Upper lobe of left lung (tissue), 6 donors: ENCODE data around the gene RNU6-9. TPM values are rescaled to one million over a fixed set of nuclear protein-coding genes. Genes with fewer than 3 reads are reported as not detected.
"Not testable (repeated sequence)": the region's sequence is repeated elsewhere in the genome, so short reads cannot be mapped to it uniquely, and the experiment has no call there.

ENCODE experiments used
- ATAC-seq, 2 donors: fragments of 200-7000 bp; cut with Tn5 transposase; one replicate each; pipeline ENCODE4 v1.9.1; 2022; ENCODE audit warnings: mild to moderate bottlenecking in 2 of 2, moderate library complexity in 2 of 2; ENCODE audit not compliant: low FRiP score in 2 of 2
- DNase-seq, 2 donors: peaks; one replicate each; pipeline ENCODE4 v3.0.0-alpha.2; 2019 to 2020
- H3K27ac ChIP-seq, 4 donors: fragments of 200-600 bp; sonication (generic); one replicate each; pipeline ENCODE4 v1.5.1; 2016 to 2019
- H3K27me3 ChIP-seq, 4 donors: fragments of 200-600 bp; sonication (generic); one replicate each; pipeline ENCODE4 v1.5.1; 2017 to 2019
- H3K36me3 ChIP-seq, 4 donors: fragments of 200-600 bp; sonication (generic); one replicate each; pipeline ENCODE4 v1.5.1; 2016 to 2019
- H3K4me1 ChIP-seq, 4 donors: fragments of 200-600 bp; sonication (generic); one replicate each; pipeline ENCODE4 v1.5.1; 2018 to 2019
- H3K4me3 ChIP-seq, 4 donors: fragments of 200-600 bp; sonication (generic); one replicate each; pipeline ENCODE4 v1.5.1; 2017 to 2019; ENCODE audit warnings: mild to moderate bottlenecking in 2 of 4, moderate library complexity in 1 of 4
- H3K9me3 ChIP-seq, 4 donors: fragments of 200-600 bp; sonication (generic); one replicate each; pipeline ENCODE4 v1.5.1; 2018 to 2019
- EP300 ChIP-seq, 4 donors: sonication (generic); formaldehyde crosslinking; IDR thresholded peaks; one replicate each; pipeline ENCODE4 v1.5.1; 2017; ENCODE audit warnings: antibody characterized with exemption in 4 of 4, control low read depth in 2 of 4
- POLR2A ChIP-seq, 4 donors: fragments of 450-650 bp; IDR thresholded peaks; one replicate each; pipeline ENCODE4 v1.5.1; 2016 to 2017; ENCODE audit warnings: antibody characterized with exemption in 4 of 4, mild to moderate bottlenecking in 2 of 4
- POLR2AphosphoS5 ChIP-seq, 2 donors: sonication (generic); formaldehyde crosslinking; IDR thresholded peaks; one replicate each; pipeline ENCODE4 v1.5.1; 2017; ENCODE audit warnings: antibody characterized with exemption in 2 of 2
- WGBS, 2 donors: methylation state at CpG; one replicate each; pipeline ENCODE4 v1.1.5; 2017 to 2018; 5-methylcytosine and 5-hydroxymethylcytosine counted together
- total RNA-seq, 6 donors: library from RNA; depleted of rRNA in 4 of 6; stranded (reverse); fragments of >200 nt in 4 of 6; gene quantifications; one replicate each; pipeline versions ENCODE4 v1.1.0 to v1.2.1, GENCODE V29; 2016 to 2021
- TF ChIP-seq, protein P1 (sequence below), 6 experiments: fragments of 450-650 bp in 4 of 6; fragments of 200-600 bp in 2 of 6; sonication (generic) in 2 of 6; IDR thresholded peaks; one replicate each; pipeline ENCODE4 v1.5.1; 2016 to 2019; ENCODE audit warnings: antibody characterized with exemption in 6 of 6
- donor health status: DM: no; HTN: no; CAD: no; lungs with moderate emphysema.
- donor health status: DM: no; HTN: yes; CAD: no; lungs with severe emphysema.

Gene RNU6-9
- total RNA-seq, 6 donors from 2014 or later, result not detected

DNA sequence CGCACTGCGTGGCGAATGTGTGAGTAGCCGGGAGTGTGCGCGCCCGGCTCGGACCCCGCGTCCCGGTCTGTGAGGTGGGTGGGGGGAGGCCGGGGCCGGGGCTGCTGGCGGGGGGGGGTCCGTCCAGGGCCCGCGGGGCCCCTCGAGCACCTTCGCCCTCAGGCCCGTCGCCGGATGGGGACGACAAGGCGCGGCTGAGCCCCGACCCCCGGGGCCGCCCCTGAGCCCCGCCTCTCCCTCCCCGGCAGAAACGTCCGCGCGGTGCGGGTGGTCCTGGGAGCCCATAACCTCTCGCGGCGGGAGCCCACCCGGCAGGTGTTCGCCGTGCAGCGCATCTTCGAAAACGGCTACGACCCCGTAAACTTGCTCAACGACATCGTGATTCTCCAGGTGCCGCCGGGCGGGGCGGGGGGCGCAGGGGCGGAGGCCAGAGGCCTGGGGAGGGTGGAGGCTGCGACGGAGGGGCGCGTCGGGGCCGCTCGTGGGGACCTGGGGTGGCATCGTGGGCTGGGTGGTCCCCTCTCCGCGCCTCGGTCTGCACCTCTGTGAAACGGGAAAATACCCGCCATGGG, 40.2 kb upstream of the RNU6-9 start:
- peaks cover 9 to 29% (median 13%) of the 10 kb centered on the region in 4 donors for H3K4me1 ChIP-seq
- 9 to 67% methylated on average over 3 to 18 of the region's 67 CpGs for WGBS, 2 donors
- DNase-seq (peak in 1 of 2 donors; percentile 79), ATAC-seq (no peak)
- no peaks in the 10 kb centered on the region for H3K36me3 ChIP-seq
- H3K4me3 ChIP-seq, result peak overlapping the region in 3 of 4 donors; percentile 7 to 19 (median 10)
- H3K9me3 ChIP-seq, result no peaks in the 10 kb centered on the region
- no peak overlapping the region for H3K27ac ChIP-seq
- peaks cover 0 to 15% (median 8%) of the 10 kb centered on the region in 4 donors for H3K27me3 ChIP-seq
- TF ChIP-seq POLR2AphosphoS5 (IDR thresholded peaks at IDR 0.05), result no peak
- TF ChIP-seq, protein P1, sequence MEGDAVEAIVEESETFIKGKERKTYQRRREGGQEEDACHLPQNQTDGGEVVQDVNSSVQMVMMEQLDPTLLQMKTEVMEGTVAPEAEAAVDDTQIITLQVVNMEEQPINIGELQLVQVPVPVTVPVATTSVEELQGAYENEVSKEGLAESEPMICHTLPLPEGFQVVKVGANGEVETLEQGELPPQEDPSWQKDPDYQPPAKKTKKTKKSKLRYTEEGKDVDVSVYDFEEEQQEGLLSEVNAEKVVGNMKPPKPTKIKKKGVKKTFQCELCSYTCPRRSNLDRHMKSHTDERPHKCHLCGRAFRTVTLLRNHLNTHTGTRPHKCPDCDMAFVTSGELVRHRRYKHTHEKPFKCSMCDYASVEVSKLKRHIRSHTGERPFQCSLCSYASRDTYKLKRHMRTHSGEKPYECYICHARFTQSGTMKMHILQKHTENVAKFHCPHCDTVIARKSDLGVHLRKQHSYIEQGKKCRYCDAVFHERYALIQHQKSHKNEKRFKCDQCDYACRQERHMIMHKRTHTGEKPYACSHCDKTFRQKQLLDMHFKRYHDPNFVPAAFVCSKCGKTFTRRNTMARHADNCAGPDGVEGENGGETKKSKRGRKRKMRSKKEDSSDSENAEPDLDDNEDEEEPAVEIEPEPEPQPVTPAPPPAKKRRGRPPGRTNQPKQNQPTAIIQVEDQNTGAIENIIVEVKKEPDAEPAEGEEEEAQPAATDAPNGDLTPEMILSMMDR (IDR thresholded peaks at IDR 0.05), result no peak

DNA sequence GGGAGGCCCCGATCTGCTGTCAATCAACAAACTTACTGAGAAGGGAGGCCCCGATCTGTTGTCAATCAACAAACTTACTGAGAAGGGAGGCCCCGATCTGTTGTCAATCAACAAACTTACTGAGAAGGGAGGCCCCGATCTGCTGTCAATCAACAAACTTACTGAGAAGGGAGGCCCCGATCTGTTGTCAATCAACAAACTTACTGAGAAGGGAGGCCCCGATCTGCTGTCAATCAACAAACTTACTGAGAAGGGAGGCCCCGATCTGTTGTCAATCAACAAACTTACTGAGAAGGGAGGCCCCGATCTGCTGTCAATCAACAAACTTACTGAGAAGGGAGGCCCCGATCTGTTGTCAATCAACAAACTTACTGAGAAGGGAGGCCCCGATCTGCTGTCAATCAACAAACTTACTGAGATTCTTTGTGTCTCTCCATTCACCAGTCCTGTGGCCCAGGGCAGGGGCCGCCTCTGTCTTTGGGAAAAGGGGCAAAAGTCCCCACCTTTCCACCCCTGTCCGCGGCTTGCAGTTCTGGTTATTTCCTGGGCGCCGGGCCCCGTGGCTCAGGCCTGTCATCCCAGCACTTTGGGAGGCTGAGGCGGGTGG, 39.6 kb upstream of the RNU6-9 start:
- DNase-seq, H3K9me3 ChIP-seq, H3K27ac ChIP-seq, H3K36me3 ChIP-seq, ATAC-seq, H3K4me3 ChIP-seq: not testable (repeated sequence)
- 86 to 89% methylated on average over 7 to 8 of the region's 17 CpGs for WGBS, 2 donors
- peaks cover 9 to 30% (median 12%) of the 10 kb centered on the region in 4 donors for H3K4me1 ChIP-seq
- H3K27me3 ChIP-seq, result peaks cover 0 to 15% (median 8%) of the 10 kb centered on the region in 4 donors

DNA sequence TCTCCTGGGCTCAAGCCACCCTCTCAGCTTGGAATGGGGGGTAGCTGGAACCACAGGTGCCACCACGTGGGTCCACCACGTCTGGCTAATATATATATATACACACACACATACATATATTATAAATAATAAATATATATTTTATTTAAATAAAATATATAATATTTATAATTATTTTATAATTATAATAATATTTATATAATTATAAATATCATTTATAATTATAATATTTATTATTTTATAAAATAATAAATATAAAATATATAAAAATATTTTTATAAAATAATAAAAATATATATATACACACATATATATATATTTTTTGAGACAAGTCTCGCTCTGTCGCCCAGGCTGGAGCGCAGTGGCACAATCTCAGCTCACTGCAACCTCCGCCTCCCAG, 38.7 kb upstream of the RNU6-9 start:
- ATAC-seq, result no peak
- Histone ChIP-seq H3K36me3 (no peaks in the 10 kb centered on the region), H3K27me3 (peaks cover 0 to 15% (median 8%) of the 10 kb centered on the region in 4 donors), H3K4me1 (peaks cover 9 to 38% (median 16%) of the 10 kb centered on the region in 4 donors), H3K27ac (no peak overlapping the region), H3K9me3 (no peaks in the 10 kb centered on the region), H3K4me3 (no peak overlapping the region)
- WGBS, 2 donors, result 68 to 74% methylated on average over 6 of the region's 6 CpGs
- TF ChIP-seq EP300 (IDR thresholded peaks at IDR 0.05) (no peak), POLR2AphosphoS5 (IDR thresholded peaks at IDR 0.05) (no peak), POLR2A (IDR thresholded peaks at IDR 0.05) (no peak)
- TF ChIP-seq, protein P1 (IDR thresholded peaks at IDR 0.05), result no peak
- no peak for DNase-seq

DNA sequence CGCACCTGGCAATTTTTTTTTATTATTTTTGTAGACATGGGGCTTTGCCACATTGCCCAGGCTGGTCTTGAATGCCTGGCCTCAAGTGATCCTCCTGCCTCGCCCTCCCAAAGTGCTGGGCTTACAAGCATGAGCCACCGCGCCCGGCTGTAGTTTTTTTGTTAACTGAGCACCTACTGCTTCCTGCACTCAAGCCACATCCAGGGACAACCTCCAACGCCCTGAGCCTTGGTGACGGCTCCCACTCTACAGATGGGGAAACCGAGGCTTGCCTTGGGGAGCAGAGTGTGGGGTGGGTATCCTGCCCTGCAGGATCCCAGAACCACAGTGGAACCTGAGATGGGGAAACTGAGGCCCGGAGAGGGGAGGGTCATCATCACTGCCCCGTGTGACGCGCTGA, 38.1 kb upstream of the RNU6-9 start:
- peaks cover 11 to 43% (median 20%) of the 10 kb centered on the region in 4 donors for H3K4me1 ChIP-seq
- no peak overlapping the region for H3K4me3 ChIP-seq
- ATAC-seq (no peak), DNase-seq (no peak)
- H3K36me3 ChIP-seq, result no peaks in the 10 kb centered on the region
- no peaks in the 10 kb centered on the region for H3K9me3 ChIP-seq
- WGBS, 2 donors, result 81 to 86% methylated on average over 12 of the region's 12 CpGs
- TF ChIP-seq, protein P1 (IDR thresholded peaks at IDR 0.05), result no peak
- TF ChIP-seq EP300 (IDR thresholded peaks at IDR 0.05) (no peak), POLR2AphosphoS5 (IDR thresholded peaks at IDR 0.05) (no peak), POLR2A (IDR thresholded peaks at IDR 0.05) (no peak)
- peaks cover 0 to 15% (median 8%) of the 10 kb centered on the region in 4 donors for H3K27me3 ChIP-seq
- no peak overlapping the region for H3K27ac ChIP-seq

DNA sequence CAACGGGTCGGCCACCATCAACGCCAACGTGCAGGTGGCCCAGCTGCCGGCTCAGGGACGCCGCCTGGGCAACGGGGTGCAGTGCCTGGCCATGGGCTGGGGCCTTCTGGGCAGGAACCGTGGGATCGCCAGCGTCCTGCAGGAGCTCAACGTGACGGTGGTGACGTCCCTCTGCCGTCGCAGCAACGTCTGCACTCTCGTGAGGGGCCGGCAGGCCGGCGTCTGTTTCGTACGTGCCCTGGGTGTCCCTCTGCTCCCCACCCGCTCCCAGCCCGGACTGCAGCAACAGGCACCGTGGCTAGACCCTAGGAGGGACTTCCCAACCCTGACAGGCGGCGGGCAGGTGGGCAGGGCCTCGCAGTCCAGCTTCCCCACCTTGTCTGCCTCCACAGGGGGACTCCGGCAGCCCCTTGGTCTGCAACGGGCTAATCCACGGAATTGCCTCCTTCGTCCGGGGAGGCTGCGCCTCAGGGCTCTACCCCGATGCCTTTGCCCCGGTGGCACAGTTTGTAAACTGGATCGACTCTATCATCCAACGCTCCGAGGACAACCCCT, 37.6 kb upstream of the RNU6-9 start:
- no peaks in the 10 kb centered on the region for H3K36me3 ChIP-seq
- DNase-seq (peak in 1 of 2 donors; percentile 84), ATAC-seq (no peak)
- H3K4me1 ChIP-seq, result peaks cover 10 to 43% (median 23%) of the 10 kb centered on the region in 4 donors
- peaks cover 0 to 15% (median 9%) of the 10 kb centered on the region in 4 donors for H3K27me3 ChIP-seq
- H3K9me3 ChIP-seq, result no peaks in the 10 kb centered on the region
- no peak overlapping the region for H3K4me3 ChIP-seq
- TF ChIP-seq POLR2A (IDR thresholded peaks at IDR 0.05), result no peak
- H3K27ac ChIP-seq, result no peak overlapping the region
- 80 to 81% methylated on average over 2 to 35 of the region's 40 CpGs for WGBS, 2 donors
